MCF 10A (cell line): ENCODE results near the gene SLC2A6. TPM values are rescaled to one million over a fixed set of nuclear protein-coding genes. Genes with fewer than 3 reads are reported as not detected.

Source experiments
- BruUV-seq: library from RNA; stranded (reverse); fragments of 400-500 nt; replicated peaks from 2 replicates; lab custom pipeline; 2021; lab: Mats Ljungman, UMichigan
- CTCF ChIA-PET: fragments of 300-600 bp; sonication (Branson Sonifier 250); formaldehyde crosslinking; extraction: SDS; loops from one replicate; lab custom pipeline; 2021; ENCODE audit warnings: antibody characterized with exemption, inconsistent platforms; lab: Yijun Ruan, JAX
- POLR2A ChIA-PET: fragments of 300-600, 350-650 bp; sonication (Branson Sonifier 250); formaldehyde crosslinking; extraction: SDS; loops from one replicate; lab custom pipeline; 2020; ENCODE audit warnings: antibody characterized with exemption, inconsistent platforms; lab: Yijun Ruan, JAX
- DNase-seq: peaks from one replicate; pipeline ENCODE4 v3.0.0-alpha.2; 2018; ENCODE audit not compliant: unreplicated experiment
- H3K27ac Mint-ChIP-seq: one replicate; pipeline ENCODE4 v1.8.0; 2022; ENCODE audit warnings: mild to moderate bottlenecking, low read depth, mixed read lengths; ENCODE audit not compliant: unreplicated experiment
- H3K27me3 Mint-ChIP-seq: one replicate; pipeline ENCODE4 v1.8.0; 2022; ENCODE audit warnings: mixed read lengths; ENCODE audit not compliant: insufficient read depth, unreplicated experiment
- H3K36me3 Mint-ChIP-seq: one replicate; pipeline ENCODE4 v1.8.0; 2022; ENCODE audit warnings: mild to moderate bottlenecking, moderate library complexity, mixed read lengths; ENCODE audit not compliant: insufficient read depth, unreplicated experiment
- H3K4me1 Mint-ChIP-seq: one replicate; pipeline ENCODE4 v1.8.0; 2022; ENCODE audit warnings: mixed read lengths; ENCODE audit not compliant: insufficient read depth, unreplicated experiment
- H3K4me3 Mint-ChIP-seq: one replicate; pipeline ENCODE4 v1.8.0; 2022; ENCODE audit warnings: mild to moderate bottlenecking, moderate library complexity, mixed read lengths; ENCODE audit not compliant: unreplicated experiment
- H3K9me3 Mint-ChIP-seq: one replicate; pipeline ENCODE4 v1.8.0; 2022; ENCODE audit warnings: mixed read lengths; ENCODE audit not compliant: unreplicated experiment
- CTCF ChIP-seq: fragments of 200-600 bp; IDR thresholded peaks from one replicate; pipeline ENCODE4 v1.8.0; 2022; ENCODE audit warnings: antibody characterized with exemption, mild to moderate bottlenecking; ENCODE audit not compliant: unreplicated experiment
- intact Hi-C: fragments of 100-400 bp; cut with micrococcal nuclease; formaldehyde crosslinking; loops from 2 replicates; pipeline ENCODE4 v1.14.1; 2022
- total RNA-seq: library from RNA; stranded (reverse); gene quantifications from 2 replicates; pipeline ENCODE4 v1.2.3, GENCODE V29; 2022

The SLC2A6 gene
- total RNA-seq, 1 experiment from 2014 or later: 0.42 TPM

- Mint-ChIP-seq H3K27me3 (peaks cover 15% of the 10 kb centered on the region), H3K4me3 (no peak overlapping the region), H3K36me3 (no peaks in the 10 kb centered on the region), H3K27ac (no peak overlapping the region), H3K4me1 (no peaks in the 10 kb centered on the region), H3K9me3 (no peaks in the 10 kb centered on the region)
- CTCF ChIA-PET: interaction anchor here (1.0 kb wide), 1 partner anchor 12 kb away, joined by 4 read pairs; no protein-coding TSS in a partner anchor
- no peak for TF ChIP-seq CTCF
- BruUV-seq: no TSS peak
- POLR2A ChIA-PET: no interaction called here
- DNase-seq: no peak
- intact Hi-C loops: no loop called here
Measured at GRCh38 chr9:133517711-133518110, 38.8 kb upstream of the SLC2A6 start.

DNA sequence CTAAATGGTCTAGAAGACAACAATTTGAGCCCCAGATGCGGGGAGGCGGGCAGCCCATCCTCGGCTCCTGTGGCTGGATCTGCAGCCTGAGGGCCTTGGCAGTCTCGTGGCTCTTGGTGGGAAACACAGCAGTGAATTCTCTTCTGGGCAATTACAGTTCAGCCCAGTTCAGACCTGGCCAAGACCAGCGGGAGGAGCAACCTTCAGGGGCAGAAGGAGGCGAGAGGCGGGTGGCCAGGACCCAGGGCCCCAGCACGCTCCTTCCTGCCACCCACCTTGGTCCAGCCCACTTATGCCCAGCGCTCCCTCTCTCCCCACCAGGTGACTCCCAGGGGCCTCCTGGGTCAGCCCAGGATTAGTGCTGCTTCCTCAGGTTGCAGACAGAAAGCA is 38.1 kb upstream of the SLC2A6 start:
- Mint-ChIP-seq H3K9me3 (no peaks in the 10 kb centered on the region), H3K27ac (no peak overlapping the region), H3K4me1 (no peaks in the 10 kb centered on the region), H3K36me3 (no peaks in the 10 kb centered on the region), H3K27me3 (peaks cover 14% of the 10 kb centered on the region), H3K4me3 (no peak overlapping the region)
- CTCF ChIA-PET: no interaction called here
- intact Hi-C loops: no loop called here
- no peak for TF ChIP-seq CTCF
- POLR2A ChIA-PET: no interaction called here
- DNase-seq: no peak
- no TSS peak for BruUV-seq

- DNase-seq: no peak
- intact Hi-C loops: no loop called here
- no peak for TF ChIP-seq CTCF
- no peaks in the 10 kb centered on the region for H3K36me3 Mint-ChIP-seq
- H3K4me1 Mint-ChIP-seq: no peaks in the 10 kb centered on the region
- H3K27ac Mint-ChIP-seq: no peak overlapping the region
- no peak overlapping the region for H3K4me3 Mint-ChIP-seq
- no peaks in the 10 kb centered on the region for H3K9me3 Mint-ChIP-seq
- BruUV-seq: no TSS peak
- POLR2A ChIA-PET: no interaction called here
- H3K27me3 Mint-ChIP-seq: peaks cover 14% of the 10 kb centered on the region
- CTCF ChIA-PET: no interaction called here
Measured at GRCh38 chr9:133516256-133516960, 37.5 kb upstream of the SLC2A6 start.

GRCh38 chr9:133515615-133516255 is 36.8 kb upstream of the SLC2A6 start:
- intact Hi-C loops: no loop called here
- BruUV-seq: no TSS peak
- H3K27ac Mint-ChIP-seq: no peak overlapping the region
- ChIA-PET CTCF (no interaction called here), POLR2A (no interaction called here)
- no peak overlapping the region for H3K4me3 Mint-ChIP-seq
- no peaks in the 10 kb centered on the region for H3K36me3 Mint-ChIP-seq
- TF ChIP-seq CTCF: no peak
- H3K4me1 Mint-ChIP-seq: no peaks in the 10 kb centered on the region
- no peaks in the 10 kb centered on the region for H3K9me3 Mint-ChIP-seq
- H3K27me3 Mint-ChIP-seq: peaks cover 14% of the 10 kb centered on the region
- DNase-seq: no peak
